GM18507 (cell line): Measurements from ENCODE around the gene CHCHD6.

ENCODE experiments used
- DNase-seq: peaks from one replicate; pipeline ENCODE4 v3.0.0; 2011; ENCODE audit warnings: low read depth; ENCODE audit not compliant: insufficient read length; ENCODE audit errors: extremely low spot score
- FAIRE-seq: peaks from 2 replicates; lab custom pipeline; 2011; peaks lifted over from hg19 to GRCh38; lab: Jason Lieb, UNC

Gene CHCHD6

GRCh38 chr3:126732281-126733060 is 28.4 kb downstream of the CHCHD6 start:
- FAIRE-seq: no peak
- no peak for DNase-seq

DNA sequence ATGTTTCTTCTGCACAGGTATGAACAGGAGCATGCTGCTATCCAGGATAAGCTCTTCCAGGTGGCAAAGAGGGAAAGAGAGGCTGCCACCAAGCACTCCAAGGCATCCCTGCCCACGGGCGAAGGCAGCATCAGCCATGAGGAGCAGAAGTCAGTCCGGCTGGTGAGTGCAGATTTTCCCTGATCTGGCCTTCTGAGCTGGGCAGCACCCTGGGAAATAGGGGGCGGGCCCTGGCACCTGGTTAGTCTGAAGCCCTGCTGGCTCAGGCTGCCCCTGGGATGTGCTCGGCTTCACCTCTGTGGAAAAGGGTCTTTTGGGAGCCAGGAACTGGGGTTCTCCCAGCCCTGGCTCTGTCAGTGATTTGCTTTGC is 29.0 kb downstream of the CHCHD6 start:
- no peak for DNase-seq
- FAIRE-seq: no peak

DNA sequence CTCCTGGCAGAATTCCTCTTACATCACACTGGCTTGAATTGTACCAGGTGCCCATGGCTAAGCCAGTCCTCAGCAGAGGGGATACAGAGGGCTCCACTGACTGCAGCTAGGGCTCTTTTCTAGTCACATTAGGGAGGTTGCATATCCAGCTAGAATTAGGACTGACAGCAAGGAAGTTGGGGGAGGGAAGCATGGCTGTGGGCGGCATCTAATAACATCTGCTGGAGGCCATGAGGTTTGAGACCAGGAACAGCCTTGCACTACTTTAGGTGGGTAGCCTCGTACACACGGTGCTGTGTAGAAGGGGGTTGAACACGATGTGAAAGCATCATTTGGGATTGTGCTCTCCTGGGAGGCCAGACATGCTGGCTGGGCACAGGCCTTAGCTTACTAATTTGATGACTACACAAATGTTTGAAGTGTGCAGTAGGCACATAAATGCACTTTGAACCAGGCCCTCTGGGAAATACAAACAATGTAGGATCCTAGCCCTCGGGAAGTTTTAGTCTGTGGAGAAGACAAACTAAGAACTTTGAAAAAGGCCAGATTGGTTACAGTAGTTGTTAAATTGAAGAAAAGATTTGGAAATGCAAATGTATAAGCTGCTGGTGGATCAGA is 30.2 kb downstream of the CHCHD6 start:
- FAIRE-seq: no peak
- DNase-seq: no peak

- DNase-seq (no peak), FAIRE-seq (no peak)
These were observed 33.5 kb downstream of the CHCHD6 start for GRCh38 chr3:126737527-126737926.

GRCh38 chr3:126742057-126742456 is 38.0 kb downstream of the CHCHD6 start:
- FAIRE-seq (no peak), DNase-seq (no peak)

DNA sequence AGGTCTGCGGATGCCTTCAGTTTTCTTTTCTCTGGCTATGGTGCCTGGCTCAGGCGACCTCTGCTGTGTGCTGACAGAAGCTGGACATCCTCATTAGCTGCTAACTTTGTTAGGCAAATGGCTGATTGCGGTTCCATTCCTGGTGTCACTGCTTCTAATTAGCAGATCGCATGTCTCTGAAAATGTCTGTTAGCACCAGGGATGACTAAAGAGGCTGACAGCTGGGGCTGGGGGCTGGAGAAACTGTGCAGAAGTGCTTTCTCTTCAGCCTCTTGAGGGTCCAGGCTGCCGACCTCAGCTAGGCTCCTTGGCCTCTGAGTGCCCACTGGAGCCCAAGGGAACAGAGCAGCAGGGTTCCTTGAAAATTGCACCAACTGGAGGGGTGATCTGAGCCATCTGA is 39.3 kb downstream of the CHCHD6 start:
- no peak for FAIRE-seq
- DNase-seq: no peak

GRCh38 chr3:126743781-126744180 is 39.7 kb downstream of the CHCHD6 start:
- no peak for FAIRE-seq
- DNase-seq: no peak

- no peak for FAIRE-seq
- DNase-seq: no peak
These were observed 41.8 kb downstream of the CHCHD6 start for GRCh38 chr3:126745760-126746394.

GRCh38 chr3:126746395-126747177 is 42.5 kb downstream of the CHCHD6 start:
- FAIRE-seq: no peak
- DNase-seq: no peak

- no peak for FAIRE-seq
- DNase-seq: no peak
These were observed 43.7 kb downstream of the CHCHD6 start for GRCh38 chr3:126747768-126748167.

DNA sequence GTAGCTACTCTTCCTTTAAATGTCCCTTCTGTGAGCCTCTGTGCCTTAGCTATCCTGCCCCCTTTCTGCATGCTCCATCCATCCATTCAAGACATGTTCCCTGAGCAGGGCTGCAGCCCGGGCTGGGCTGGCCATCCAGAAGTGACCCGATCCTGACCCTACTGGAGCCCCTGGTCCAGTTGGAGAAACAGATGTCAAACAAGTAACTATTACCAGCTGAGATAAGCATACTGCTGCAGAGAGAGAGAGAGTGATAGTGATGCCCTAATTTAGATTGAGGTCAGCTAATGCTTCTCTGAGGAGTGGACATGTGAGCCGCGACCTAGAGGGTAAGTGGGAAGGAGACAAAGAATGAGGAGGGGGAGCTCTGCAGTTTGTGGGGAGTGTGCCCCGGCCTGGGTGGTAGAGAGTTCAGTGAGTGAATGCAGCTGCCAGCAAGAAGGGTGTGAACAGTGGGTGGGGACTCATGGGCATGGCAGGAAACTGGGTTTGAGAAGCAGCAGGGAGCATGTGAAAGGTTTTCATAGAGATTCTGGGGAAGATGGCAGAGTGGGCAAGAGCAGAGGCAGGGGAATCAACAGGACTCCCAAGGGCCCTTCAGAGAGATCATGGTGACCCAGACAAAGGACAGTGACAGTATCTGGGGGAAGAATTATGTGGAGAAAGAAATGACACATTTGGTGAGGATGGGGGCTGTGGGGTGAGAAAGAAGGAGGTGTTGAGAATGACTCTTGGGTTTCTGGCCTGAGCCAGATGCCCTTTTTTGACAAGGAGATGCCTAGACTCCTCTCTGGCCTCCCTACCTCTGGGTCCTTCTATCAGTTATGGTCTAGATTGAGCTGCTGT is 44.9 kb downstream of the CHCHD6 start:
- DNase-seq: no peak
- no peak for FAIRE-seq

- FAIRE-seq (no peak), DNase-seq (no peak)
These were observed 45.5 kb downstream of the CHCHD6 start for GRCh38 chr3:126749547-126749875.

- no peak for FAIRE-seq
- no peak for DNase-seq
These were observed 46.1 kb downstream of the CHCHD6 start for GRCh38 chr3:126749931-126750755.

- DNase-seq (no peak), FAIRE-seq (no peak)
These were observed 46.7 kb downstream of the CHCHD6 start for GRCh38 chr3:126750756-126751121.

DNA sequence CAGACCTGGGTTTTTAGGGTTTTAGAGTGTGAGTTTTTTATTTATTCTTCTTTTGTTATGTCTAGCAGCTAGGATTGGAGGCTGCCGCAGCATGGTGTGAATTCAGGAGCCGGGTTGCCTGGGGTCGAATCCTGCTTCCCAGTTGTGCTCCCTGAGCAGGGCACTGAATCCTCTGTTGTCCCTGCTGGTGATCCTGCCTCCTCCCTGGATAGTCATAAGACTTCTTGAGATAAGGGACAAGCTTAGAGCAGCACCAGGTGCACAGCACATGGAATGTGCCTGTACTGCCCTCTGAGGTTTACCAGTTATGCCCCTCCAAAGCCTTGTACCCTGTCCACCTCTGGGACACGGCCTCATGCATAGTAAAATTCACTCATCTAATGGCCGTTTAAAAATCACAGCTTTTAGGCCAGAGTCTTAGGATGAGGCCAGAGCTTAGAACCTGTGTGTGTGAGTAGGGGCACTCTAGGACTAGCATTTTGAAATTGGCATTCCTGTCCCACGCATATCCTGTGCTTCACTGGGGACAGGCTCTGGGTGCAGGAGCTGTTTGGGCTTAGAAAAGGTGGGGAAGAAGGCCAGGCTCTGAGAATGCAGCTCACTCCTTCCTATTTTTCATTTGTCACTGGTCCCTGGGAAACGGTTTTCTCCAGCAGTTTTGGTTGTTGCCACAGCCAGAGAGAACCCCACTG is 47.7 kb downstream of the CHCHD6 start:
- DNase-seq (no peak), FAIRE-seq (no peak)

DNA sequence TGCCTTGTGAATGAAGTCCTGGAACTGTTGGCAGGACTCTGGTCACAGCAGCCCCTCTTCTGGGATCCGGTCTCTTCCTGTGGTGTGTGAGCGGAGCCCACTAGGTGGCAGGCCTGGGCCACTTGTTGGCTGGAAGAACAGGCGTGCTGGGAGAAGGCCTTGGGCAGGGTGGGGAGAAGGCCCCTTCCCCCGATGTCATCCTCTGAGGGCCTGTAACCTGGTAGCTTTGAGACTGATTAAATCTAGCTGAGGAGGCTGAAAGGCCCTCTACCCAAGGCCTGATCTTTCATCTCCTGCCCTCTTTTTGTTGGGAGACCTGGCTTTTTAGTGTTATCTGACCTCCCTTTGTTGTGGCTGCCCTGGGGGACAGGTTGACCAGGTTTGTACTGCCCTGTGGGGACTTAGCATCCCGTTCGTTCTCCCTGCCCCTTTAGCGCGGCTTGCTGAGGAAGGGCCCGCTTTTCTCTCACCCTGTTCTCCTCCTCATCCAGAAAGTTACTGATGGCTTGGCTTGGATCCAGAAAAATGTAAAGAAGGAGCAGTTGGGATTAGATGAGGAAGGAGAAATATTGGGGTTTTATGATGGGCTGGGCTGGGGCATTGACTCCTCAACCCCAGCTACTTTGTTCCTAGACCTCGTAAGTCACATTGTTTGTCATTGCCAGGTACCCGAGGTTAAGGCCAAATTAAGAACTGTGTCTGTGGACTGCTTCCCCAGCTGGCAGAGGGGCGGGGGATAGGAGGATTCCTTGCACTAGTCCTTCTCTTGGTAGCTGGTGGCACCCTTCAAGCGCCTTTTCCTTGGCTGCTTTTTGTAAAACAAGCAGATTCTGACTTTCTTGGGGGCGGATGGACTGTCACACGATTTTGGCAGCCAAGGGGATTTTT is 48.5 kb downstream of the CHCHD6 start:
- FAIRE-seq: peak; percentile 83
- peak; percentile 36 for DNase-seq
